ENCODE results near the gene STX3.

GRCh38 chr11:59807047-59807610 is 52.0 kb downstream of the STX3 start:
- TF ChIP-seq CTCF (IDR thresholded peaks at IDR 0.05): no peak
- no peak for TF ChIP-seq POLR2A (IDR thresholded peaks at IDR 0.05)
